ENCODE results near the gene SLC38A11.

Gene SLC38A11

DNA sequence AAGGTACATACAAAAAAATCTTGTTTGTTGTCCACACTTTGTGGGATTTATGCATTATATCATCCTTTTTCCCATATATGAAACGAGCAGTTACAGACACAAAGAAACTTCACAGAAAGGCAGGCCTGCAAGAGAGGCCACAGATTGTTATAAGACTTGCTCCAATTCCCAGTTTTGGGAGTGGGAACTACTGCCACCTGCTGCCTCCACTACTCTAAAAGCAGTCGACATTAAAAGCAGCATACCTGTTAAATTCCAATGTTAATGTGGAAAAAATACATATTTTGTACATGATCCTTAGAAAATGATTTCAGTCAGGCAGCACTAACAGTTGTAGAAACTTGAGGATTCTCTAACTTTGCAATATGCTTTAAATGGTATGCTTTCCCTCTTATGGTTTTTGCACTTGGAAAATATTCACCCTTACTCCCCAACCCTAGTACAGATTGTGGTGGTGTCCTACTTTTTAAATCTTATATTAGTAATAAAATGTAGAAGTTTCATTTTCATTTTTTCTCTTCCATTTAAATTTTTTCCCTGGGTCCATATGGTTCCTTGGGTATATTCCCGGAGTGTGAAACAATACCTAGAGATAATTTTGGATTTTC lies 37.9 kb downstream of the SLC38A11 start:
- no peak for DNase-seq (ENCODE audit: low spot score)

DNA sequence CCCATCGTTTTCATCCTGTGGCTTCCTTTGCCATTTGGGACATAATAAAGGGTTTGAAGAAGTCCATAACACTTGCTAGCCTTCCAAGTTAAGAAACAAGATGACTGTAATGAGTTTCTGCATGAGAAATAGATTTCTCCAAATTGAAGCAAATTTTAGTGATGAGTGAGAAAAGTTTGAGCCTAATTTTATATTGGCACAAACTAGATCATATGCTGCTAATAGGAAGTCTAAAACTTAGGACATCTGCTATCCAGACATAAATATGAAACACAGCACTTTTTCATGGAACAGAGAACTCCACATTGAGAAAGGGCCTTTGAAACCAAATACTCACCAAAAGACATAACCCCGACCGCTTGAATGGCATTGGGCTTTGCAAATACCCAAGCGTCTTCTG lies 39.8 kb downstream of the SLC38A11 start:
- no peak for DNase-seq (ENCODE audit: low spot score)

DNA sequence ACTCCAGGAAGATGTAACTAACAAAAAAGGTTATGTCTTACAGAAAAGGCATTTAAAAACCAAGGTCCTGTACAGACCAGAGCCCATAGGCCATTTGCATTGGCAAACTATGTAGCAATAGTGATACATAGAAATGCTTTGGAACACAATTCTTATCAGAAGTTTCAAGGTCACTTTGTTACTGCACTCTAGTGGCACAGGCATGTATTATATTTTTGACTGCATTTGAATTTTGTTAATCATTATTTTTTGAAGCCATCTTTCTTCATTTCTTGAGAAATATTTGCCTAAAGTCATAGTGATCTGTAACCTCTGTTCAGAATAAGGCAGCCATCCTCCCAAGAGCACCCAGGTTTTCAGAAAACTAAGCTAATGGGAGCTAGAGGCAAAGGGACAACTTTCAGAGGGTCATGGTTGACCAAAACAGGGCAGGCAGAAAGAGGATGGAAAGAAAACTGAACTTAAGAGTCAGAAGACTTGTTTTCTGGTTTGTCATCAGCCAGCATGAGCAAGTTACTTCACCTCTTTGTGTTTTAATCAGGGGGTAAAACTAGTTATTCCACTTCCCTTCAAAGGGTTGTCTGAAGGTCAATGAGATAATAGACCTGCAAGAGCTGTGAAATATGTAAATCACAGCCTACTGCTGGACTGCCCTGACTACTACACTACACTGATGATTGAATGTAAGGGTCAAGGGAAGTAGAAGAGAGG lies 41.5 kb downstream of the SLC38A11 start:
- DNase-seq (ENCODE audit: low spot score) = no peak

DNA sequence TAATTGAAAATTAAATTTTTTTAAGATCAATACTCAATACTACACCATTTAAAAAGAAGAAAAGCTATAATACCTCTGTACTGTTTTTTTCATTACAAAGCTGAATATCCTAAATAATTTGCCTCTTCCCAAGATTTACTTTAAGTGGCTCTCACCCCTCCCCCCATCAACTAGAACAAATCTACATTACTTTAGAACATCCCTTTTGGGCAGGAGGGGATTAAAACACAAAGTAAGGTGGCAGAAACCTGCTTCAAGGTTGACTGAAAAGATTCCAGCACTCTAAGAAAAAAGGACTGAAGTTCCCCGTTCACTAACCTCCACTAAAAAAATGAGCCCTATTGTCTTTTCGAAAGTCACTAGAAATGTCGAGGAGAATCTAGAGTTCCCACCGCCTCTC lies 42.3 kb downstream of the SLC38A11 start:
- DNase-seq (ENCODE audit: low spot score) = no peak

DNA sequence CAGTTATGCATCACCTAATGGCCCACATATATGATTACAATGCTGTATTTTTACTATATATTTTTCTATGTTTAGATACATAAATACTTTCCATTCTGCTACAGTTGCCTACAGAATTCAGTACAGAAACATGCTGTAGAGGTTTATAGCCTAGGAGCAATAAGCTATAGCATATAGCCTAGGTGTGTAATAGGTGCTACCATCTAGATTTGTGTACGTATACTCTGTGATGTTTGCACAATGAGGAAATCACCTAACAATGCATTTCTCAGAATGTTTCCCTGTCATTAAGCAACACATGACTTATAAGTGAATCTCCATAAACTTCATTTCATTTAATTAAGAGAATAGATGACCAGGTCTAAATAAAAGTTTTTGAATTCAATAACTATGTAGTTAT lies 43.5 kb downstream of the SLC38A11 start:
- no peak for DNase-seq (ENCODE audit: low spot score)

DNA sequence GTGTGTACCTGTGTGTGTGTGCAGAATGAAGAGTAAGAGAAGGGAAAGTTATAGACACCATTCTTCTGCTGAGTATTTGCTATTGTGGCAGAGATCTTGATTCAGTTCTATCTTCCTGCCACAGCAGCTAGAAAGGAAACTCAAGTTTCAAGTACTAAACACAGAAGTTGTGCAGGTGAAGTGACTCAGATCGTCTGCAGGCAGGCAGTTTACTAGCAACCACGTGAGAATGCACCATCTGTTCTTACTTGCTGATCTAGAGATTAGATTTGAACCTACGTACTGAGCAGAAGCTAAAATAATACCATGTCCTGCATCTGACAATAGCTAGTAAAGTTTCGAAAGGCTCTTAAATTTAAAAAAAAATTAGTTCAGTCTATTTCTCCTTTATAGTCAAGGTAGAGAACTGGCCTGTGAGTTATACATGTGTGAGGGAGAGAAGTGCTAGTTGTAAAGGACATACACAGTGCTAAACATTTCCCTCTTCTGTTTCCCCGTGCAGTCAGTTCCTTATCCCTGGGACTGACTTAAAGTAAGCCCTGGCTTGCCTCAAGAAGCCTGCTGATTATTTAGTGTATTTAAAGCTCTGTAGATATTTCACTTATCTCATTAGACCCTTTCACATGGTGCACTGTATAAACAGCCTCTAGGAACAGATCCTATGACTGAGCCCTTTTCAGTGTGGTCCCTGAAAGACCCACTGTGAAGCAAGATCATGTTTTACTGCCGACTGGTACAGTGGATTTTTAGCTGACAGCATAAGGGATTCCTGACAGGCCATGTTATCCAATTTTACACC lies 45.0 kb downstream of the SLC38A11 start:
- DNase-seq (ENCODE audit: low spot score) = no peak

DNA sequence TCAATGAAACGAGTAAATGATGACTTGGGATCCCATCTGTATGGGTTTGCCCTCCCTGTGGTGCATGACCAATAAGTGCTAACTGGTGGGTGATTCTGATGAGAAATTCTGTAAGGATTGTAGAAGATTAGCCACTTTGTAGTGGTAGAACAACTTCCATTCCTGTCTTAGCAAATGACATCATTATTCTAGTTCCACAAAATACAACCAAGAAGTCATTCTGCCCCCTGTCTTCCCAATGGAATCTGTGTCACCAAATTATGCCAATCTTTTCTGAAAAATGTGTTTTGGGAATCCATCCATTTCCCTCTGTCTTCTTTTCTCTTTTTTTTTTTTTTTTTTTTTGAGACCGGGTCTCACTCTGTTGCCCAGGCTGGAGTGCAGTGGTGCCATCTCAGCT lies 48.4 kb downstream of the SLC38A11 start:
- no peak for DNase-seq (ENCODE audit: low spot score)

DNA sequence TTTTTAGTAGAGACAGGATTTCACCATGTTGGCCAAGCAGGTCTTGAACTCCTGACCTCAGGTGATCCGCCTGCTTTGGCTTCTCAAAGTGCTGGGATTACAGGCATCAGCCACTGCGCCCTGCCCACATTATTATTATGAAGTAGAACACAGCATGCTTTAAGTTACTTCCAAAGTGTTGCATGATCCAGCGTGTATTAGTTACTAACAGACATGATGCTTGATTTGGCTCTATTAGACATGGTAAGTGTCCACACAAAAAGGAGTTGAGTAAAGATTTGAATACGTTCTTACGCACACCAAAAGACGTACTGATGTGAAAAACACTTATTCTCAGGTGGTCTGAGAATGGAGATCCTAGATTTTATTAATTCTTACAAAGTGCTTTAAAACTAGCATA lies 50.0 kb downstream of the SLC38A11 start:
- no peak for DNase-seq (ENCODE audit: low spot score)

DNA sequence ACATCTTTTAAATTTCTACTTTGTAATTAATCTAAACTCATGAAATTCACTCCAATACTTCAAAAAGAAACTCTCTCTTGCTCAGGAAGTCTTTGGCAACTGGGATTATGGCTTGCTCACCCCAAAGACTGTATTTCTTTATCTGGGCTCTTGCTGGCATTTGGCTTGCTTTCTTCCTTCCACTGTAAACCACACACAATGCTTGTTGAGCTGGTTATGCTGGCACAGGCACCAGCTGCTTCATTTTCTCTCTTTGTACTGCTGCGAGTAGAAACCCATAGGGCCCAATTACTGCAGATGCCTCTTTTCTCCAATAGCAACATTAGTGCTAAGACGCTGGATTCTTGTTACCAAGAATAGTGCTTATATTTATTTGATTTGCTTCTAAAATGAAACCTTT lies 51.4 kb downstream of the SLC38A11 start:
- no peak for DNase-seq (ENCODE audit: low spot score)

DNA sequence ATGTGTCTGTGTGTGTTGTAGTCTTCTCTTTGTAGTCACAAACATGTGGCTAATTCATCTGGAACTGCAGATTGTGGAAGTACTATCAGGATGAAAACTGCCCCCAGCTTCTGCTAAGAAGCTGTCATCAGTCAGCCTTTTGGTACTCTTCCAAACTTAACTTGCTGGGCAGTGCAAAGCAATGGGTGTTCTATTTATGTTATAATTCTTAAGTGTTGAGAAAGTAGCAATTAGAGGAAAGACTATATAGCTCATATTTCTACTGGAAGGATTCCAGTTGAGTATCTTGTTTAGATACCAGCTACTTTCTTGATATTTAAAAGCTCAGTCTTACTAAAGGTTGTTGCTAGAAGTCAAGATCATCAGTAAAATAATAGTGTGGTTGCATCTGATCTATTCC lies 52.1 kb downstream of the SLC38A11 start:
- DNase-seq (ENCODE audit: low spot score) = no peak

DNA sequence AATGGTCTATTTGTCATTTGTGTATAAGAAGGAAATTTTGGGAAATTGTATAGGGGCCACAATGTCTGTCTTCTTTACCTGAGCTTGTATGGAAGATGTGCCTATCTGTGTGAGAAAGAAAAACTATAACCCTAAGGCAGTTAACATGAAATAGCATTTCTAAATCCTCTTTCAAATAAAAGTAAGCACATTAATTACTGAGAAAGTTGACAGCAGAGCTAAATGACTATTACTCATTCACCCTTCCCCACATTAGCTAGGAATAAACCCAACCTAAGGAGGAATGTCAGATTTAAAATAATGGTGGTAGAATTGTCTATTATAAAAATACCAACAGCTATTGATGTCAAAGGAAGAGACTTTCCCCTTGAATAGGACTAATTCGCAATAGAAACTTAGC lies 56.2 kb downstream of the SLC38A11 start:
- no peak for DNase-seq (ENCODE audit: low spot score)

DNA sequence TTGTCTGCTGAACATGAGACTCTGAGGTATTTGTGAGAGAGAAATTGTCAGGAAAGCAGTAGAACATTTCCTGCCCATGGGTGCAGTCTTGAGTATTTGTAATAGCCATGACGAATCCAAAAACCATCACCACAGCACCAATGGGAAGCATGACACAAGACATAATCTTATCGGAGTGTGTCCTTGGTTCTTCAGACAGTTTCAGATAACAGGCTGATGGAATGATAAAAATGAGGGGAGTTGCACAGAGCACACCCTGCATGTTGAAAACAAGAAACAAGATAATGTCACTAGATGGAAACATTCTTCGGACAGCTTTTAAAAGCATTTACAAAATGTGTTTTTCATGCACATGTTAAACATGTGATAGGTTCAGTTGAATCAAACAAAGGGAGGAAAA lies 56.9 kb downstream of the SLC38A11 start:
- no peak for DNase-seq (ENCODE audit: low spot score)

DNA sequence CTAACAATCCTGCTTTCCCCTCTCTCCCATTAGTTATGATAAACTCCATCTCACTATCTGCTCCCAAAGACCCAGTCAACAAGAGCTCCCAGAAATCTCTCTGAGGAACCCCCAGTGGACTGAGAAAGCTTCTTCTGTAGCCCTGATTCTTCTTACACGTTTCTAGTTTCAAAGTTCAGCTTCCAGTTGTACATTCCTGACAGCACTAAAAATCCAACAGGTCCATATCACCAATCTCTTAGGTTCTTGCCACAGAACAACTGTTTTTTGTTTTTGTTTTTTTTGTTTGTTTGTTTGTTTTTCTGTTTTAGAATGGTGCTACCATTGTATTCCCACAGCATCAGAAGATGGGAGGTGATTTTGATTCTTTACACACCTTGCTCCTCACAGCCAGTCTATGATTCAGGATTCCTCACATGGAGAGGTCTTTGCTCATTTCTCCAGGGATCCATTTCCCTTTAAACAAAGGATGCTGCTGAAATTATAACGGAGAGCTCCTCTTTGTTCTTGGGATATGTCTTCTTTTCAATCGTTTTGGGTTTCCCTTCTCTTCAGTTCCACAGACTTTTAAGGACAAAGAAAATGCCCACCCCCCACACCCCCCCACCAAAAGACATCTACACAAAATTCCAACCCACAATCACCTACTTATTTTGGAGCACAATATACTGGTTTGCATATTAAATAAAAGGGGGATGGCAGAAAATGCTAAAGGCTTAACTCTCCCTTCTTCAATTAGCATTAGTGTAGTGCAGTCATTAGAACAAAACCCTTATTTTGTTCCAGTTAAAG lies 57.7 kb downstream of the SLC38A11 start:
- DNase-seq (ENCODE audit: low spot score) = no peak

DNA sequence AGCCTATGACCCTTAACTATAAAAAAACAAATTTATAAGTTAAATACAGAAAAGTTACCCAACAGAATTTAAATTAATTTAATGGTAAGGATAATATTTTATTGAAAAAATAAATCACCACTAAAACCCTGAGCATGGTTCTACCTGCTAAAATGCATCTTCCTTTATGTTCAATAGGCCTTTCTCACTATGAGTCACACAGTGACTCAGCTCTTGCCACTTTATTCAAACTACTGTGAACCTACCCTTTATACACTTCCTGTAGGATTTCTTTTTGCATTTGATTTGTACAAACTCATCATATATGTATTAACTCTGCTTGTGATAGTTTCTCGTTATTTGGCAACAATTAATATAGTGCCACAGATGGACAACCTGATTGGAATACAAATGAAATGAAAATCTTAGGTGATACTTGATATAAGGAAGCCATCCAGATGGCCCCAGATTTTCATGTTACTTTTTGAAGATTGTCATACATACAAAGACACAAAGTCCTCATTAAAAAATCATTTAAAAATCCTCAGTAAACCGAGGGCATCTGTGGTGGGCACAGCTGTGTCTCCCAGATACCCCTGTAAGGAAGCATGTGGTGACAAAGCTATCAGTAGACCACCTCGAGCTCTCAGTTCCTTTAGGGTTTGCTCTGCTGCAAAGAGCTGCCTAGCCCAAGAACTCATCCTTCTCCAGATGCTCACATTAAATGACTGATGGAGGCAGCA lies 58.5 kb downstream of the SLC38A11 start:
- DNase-seq (ENCODE audit: low spot score) = no peak

DNA sequence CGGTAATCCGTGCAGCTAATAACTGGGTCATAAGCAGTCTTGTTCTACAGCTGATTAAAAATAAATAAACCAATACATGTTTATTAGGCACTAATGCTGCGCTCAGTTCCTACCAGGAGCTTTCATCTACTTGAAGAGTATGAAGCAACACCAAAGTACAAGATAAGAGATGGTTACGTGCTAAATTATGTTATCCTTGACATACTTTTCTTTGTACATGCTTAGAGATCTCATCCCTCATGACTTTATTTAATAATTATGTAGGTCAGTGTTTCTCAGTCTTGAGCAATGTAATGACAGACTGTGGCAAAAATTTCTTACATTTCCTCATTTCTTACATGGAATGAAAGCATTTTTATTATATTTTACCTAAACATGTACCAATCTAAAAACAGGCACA lies 59.1 kb downstream of the SLC38A11 start:
- DNase-seq (ENCODE audit: low spot score) = no peak

DNA sequence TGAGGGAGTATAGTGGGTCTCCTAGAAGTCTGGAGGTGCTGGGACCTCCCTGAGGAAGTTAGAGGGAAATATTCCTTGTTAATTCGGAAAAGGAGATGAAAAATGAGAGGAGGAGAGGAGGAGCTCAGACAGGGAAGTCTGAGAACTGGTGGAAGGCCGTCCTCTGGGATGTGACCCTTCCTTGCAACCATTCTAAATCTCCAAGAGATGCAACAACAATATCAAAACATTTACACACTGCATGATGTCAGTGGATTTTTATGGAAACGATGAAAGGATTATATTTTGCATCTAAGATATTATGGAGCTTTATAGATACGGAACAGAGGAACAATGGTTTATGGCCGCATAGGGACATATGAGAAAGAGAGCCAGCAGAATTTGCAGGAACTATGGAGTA lies 63.9 kb downstream of the SLC38A11 start:
- DNase-seq (ENCODE audit: low spot score) = no peak

DNA sequence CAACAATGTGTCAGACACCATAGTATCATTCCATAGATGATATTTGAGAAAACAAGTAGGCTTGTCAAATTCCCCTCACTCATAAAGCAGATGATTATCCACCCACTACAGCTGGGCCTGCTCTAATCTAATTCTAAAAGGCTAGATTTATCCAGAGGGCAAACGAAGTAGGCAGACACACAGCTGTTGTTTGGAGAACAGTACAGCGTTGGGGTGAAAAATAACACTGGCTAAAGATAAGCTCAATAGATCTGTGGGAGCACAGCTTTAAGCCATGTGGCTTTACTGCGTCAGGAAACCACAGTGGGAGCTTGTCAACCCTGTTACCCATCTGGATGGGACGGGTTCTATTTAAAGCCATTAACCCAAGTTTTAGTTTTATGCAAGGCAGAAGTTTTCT lies 64.8 kb downstream of the SLC38A11 start:
- DNase-seq (ENCODE audit: low spot score) = no peak

DNA sequence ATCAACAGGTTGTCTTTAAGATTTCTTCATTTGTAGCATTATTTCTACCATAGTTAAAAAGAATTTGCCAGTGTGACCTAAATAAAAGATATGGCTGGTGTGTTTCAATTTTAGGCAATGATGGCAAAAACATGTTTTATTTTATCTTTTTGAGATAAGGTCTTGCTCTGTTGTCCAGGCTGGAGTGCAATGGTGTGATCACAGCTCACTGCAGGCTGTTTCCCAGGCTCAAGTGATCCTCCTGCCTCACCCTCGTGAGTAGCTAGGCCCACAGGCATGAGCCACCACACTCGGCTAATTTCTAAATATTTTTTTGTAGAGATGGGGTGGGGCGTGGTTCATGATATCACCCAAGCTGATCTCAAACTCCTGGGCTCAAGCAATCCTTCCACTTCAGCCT lies 66.7 kb downstream of the SLC38A11 start:
- DNase-seq (ENCODE audit: low spot score) = no peak

DNA sequence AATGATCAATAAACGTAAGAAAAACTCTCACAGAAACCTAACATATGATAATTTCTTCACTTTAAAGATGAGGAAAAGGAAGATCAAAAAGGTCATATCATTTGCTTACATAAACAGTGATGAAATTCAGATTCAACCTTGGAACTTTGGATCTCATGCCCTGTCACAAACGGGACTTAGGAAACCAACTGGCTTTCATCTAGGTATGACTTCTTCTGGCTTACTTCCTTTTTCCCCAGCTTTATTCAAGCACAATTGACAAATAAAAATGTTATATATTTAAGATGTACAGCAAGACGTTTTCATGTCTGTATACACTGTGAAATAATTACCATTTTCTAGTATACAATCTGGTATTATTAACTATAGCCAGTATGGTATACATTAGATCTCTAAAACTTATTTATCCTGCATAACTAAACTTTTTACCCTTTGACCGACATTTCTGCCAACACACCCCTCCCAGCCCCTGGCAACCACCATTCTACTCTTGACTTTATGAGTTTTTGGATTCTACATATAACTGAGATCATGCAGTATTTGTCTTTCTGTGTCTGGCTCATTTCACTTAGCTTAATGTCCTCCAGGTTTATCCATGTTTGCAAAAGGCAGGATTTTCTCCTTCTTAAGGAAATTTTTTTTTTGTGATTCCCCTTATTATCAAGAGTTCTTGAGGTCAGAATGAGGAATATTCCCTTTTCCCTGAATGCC lies 67.7 kb downstream of the SLC38A11 start:
- no peak for DNase-seq (ENCODE audit: low spot score)

DNA sequence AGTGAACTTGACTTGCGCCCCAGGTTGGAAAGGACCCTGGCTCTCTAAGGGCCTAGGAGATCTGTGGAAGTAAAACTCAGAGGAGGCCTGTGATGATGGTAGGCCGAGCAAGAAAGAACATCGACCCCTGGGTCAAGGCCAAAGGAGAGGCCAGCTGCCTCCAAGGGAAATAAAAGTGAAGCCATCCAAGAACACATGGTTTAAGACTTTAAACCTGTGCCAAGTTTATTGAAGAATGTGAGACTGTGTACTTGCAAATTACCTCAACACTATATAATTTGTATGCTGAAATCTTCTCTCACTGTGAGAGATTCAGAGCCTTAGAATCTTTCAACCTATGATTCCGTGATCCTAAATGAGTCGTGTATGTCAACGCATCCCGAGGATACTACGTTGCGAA lies 73.0 kb downstream of the SLC38A11 start:
- no peak for DNase-seq (ENCODE audit: low spot score)

DNA sequence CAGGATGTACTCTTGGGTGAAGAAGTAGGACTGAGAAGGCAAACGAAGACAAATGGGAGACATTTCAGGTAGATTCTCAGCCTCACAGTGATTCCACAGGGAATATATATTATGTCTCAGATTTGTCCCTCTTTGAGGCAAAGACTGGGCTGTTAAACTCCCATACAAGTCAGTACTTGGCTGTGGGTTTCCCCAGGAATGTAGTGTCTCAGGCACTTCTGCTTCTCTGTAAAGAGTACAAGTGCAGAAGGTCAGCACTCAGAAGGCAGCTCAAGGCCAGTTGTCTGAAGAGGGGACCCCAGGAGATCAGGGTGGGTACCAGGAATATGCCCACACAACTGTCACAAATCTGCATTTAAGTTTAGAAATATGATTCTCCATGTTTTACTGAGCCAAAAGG lies 73.8 kb downstream of the SLC38A11 start:
- DNase-seq (ENCODE audit: low spot score) = no peak
